ENCODE data around the gene PCNX2.

The PCNX2 gene

DNA sequence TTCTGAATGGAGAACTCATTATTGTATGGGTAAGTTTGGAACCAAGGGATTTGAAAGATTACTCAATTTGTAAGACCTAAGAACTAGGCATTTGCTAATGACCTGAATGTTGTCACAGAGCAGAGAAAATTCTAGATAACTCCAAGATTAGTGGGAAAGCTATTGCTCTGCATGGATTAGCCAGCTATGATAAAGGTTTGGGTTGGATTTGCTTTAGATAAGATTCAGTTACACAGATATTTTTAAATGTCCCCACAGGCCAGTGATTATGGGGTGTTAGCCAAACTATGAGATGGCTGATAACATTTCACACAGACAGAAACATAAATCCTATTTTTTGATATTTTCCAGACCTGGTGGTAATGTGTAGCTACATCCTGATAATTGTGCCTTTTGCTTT, 256.9 kb downstream of the PCNX2 start:
- Histone ChIP-seq H3K9ac (ENCODE audit: low read length in 5 of 5) (no peak overlapping the region), H3K4me3 (ENCODE audit: low read depth in 1 of 5, low read length in 5 of 5) (no peak overlapping the region), H3K27ac (ENCODE audit: low read depth, low read length) (no peak overlapping the region), H3K4me1 (ENCODE audit: control insufficient read depth in 5 of 5, insufficient read depth in 5 of 5, low read length in 5 of 5) (peaks cover 0 to 3% (median 2%) of the 10 kb centered on the region in 5 donors), H3K27me3 (ENCODE audit: control insufficient read depth in 5 of 5, insufficient read depth in 4 of 5, low read length in 5 of 5) (no peaks in the 10 kb centered on the region), H3K36me3 (ENCODE audit: control insufficient read depth in 5 of 5, insufficient read depth in 5 of 5, low read length in 5 of 5) (no peaks in the 10 kb centered on the region), H3K9me3 (ENCODE audit: control insufficient read depth in 5 of 5, low read length in 5 of 5) (peaks cover 0 to 4% (median 0%) of the 10 kb centered on the region in 5 donors)

DNA sequence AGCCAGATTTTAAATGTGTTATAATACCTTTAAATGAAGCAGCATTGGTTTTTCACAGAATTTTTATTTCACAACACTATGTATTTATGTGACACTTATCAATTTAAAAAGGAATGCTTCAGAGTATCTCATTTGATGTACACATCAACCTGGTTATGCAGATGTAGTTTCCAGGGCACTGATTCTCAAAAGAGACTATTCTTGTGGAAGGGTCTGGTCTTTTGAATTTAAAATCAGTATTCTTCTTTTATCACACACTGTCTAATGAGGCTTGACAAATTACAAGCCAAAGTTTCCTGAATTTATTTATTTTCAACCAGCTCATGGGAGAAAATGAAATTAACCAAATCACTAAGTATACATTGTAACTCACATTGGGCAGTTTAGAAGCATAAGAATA, 257.7 kb downstream of the PCNX2 start:
- H3K27me3 ChIP-seq (ENCODE audit: control insufficient read depth in 5 of 5, insufficient read depth in 4 of 5, low read length in 5 of 5): no peaks in the 10 kb centered on the region
- no peaks in the 10 kb centered on the region for H3K36me3 ChIP-seq (ENCODE audit: control insufficient read depth in 5 of 5, insufficient read depth in 5 of 5, low read length in 5 of 5)
- H3K9me3 ChIP-seq (ENCODE audit: control insufficient read depth in 5 of 5, low read length in 5 of 5): peaks cover 0 to 4% (median 0%) of the 10 kb centered on the region in 5 donors
- H3K27ac ChIP-seq (ENCODE audit: low read depth, low read length): no peak overlapping the region
- peaks cover 0 to 11% (median 10%) of the 10 kb centered on the region in 5 donors for H3K4me1 ChIP-seq (ENCODE audit: control insufficient read depth in 5 of 5, insufficient read depth in 5 of 5, low read length in 5 of 5)
- no peak overlapping the region for H3K4me3 ChIP-seq (ENCODE audit: low read depth in 1 of 5, low read length in 5 of 5)
- no peak overlapping the region for H3K9ac ChIP-seq (ENCODE audit: low read length in 5 of 5)

DNA sequence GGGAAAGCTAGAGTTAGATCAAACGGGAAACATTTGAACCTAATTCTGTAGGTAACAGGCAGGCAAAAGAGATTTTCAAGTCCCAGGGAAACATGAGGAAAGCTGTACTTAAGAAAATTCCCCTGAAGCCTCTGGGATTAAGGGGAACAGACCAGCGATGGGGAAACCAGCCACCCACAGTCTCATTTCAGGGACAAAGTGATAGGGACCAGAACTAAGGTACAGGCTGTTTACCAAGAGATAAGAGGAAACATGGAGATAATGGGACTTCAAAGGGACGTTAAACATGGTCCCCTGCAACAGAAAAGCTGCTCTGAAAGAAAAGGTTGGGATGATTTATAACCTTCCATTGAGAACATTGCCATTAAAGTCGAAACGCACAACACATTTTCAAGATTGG, 260.7 kb downstream of the PCNX2 start:
- Histone ChIP-seq H3K27ac (ENCODE audit: low read depth, low read length) (no peak overlapping the region), H3K4me1 (ENCODE audit: control insufficient read depth in 5 of 5, insufficient read depth in 5 of 5, low read length in 5 of 5) (peaks cover 0 to 15% (median 14%) of the 10 kb centered on the region in 5 donors), H3K9ac (ENCODE audit: low read length in 5 of 5) (no peak overlapping the region), H3K9me3 (ENCODE audit: control insufficient read depth in 5 of 5, low read length in 5 of 5) (peaks cover 0 to 4% (median 0%) of the 10 kb centered on the region in 5 donors), H3K4me3 (ENCODE audit: low read depth in 1 of 5, low read length in 5 of 5) (no peak overlapping the region), H3K27me3 (ENCODE audit: control insufficient read depth in 5 of 5, insufficient read depth in 4 of 5, low read length in 5 of 5) (peaks cover 0 to 2% (median 0%) of the 10 kb centered on the region in 5 donors), H3K36me3 (ENCODE audit: control insufficient read depth in 5 of 5, insufficient read depth in 5 of 5, low read length in 5 of 5) (no peaks in the 10 kb centered on the region)

DNA sequence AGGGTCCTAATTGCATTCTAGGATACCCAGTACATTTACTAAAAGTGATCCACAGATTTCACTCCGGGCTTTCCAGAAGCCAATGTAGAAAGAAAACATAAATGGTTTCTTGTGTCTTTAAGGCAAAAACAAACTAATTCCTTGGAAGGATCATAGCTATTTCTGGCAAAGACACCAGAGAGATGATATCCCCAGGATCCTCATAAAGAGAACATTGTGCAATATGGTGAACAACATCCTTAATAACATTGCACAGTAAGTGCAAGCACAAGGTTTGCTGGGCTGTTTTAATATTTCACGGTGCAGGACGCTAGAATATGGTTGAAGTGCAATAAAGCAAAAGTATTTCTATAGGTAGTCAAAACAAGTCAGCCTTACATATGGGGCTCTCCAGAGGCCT, 262.2 kb downstream of the PCNX2 start:
- H3K27me3 ChIP-seq (ENCODE audit: control insufficient read depth in 5 of 5, insufficient read depth in 4 of 5, low read length in 5 of 5): peaks cover 0 to 2% (median 0%) of the 10 kb centered on the region in 5 donors
- H3K4me3 ChIP-seq (ENCODE audit: low read depth in 1 of 5, low read length in 5 of 5): no peak overlapping the region
- H3K9me3 ChIP-seq (ENCODE audit: control insufficient read depth in 5 of 5, low read length in 5 of 5): peaks cover 0 to 4% (median 0%) of the 10 kb centered on the region in 5 donors
- no peaks in the 10 kb centered on the region for H3K36me3 ChIP-seq (ENCODE audit: control insufficient read depth in 5 of 5, insufficient read depth in 5 of 5, low read length in 5 of 5)
- H3K27ac ChIP-seq (ENCODE audit: low read depth, low read length): no peak overlapping the region
- H3K4me1 ChIP-seq (ENCODE audit: control insufficient read depth in 5 of 5, insufficient read depth in 5 of 5, low read length in 5 of 5): peaks cover 0 to 15% (median 14%) of the 10 kb centered on the region in 5 donors
- no peak overlapping the region for H3K9ac ChIP-seq (ENCODE audit: low read length in 5 of 5)

DNA sequence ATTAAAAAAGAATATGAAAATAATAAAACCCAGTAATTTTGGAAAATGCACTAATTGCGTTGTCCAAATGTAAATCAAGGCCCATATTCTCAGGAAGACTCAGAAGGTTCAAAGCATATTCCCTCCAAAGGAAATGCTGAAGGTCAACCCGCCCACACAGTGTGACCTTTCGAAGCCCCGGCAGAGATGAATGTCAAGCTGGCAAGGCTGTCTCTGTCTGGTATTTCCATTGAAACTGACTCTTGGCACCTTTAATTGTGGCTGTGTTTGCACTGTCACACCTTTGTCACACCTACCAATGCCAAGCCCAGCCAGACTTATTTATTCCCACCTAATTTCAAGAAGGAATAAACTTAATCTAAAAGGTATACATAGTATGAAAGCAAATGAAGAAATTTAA, 262.6 kb downstream of the PCNX2 start:
- Histone ChIP-seq H3K27me3 (ENCODE audit: control insufficient read depth in 5 of 5, insufficient read depth in 4 of 5, low read length in 5 of 5) (peaks cover 0 to 2% (median 0%) of the 10 kb centered on the region in 5 donors), H3K4me1 (ENCODE audit: control insufficient read depth in 5 of 5, insufficient read depth in 5 of 5, low read length in 5 of 5) (peaks cover 0 to 15% (median 14%) of the 10 kb centered on the region in 5 donors), H3K36me3 (ENCODE audit: control insufficient read depth in 5 of 5, insufficient read depth in 5 of 5, low read length in 5 of 5) (no peaks in the 10 kb centered on the region), H3K9me3 (ENCODE audit: control insufficient read depth in 5 of 5, low read length in 5 of 5) (peaks cover 0 to 4% (median 0%) of the 10 kb centered on the region in 5 donors), H3K27ac (ENCODE audit: low read depth, low read length) (no peak overlapping the region), H3K9ac (ENCODE audit: low read length in 5 of 5) (no peak overlapping the region), H3K4me3 (ENCODE audit: low read depth in 1 of 5, low read length in 5 of 5) (no peak overlapping the region)

DNA sequence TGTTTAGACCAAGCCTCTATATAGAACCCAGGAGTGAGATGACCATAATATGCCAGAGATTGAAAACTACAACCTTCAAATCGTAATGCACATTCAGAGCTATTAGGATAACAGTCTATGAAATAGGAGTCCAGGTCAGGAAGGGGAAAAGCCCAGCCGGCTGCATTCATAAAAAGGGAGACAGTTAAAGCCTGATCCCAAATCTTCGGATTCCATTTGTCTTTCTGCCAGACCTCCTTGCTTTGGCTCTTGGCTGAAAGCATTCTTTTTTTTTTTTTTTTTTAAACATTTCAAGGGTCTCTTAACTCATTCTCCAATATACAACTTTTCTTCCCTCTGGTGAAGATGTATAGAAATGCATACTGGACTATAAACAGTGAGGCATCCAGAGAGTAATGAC, 264.0 kb downstream of the PCNX2 start:
- H3K27me3 ChIP-seq (ENCODE audit: control insufficient read depth in 5 of 5, insufficient read depth in 4 of 5, low read length in 5 of 5): peaks cover 0 to 2% (median 0%) of the 10 kb centered on the region in 5 donors
- H3K9ac ChIP-seq (ENCODE audit: low read length in 5 of 5): no peak overlapping the region
- peaks cover 0 to 4% (median 0%) of the 10 kb centered on the region in 5 donors for H3K9me3 ChIP-seq (ENCODE audit: control insufficient read depth in 5 of 5, low read length in 5 of 5)
- H3K36me3 ChIP-seq (ENCODE audit: control insufficient read depth in 5 of 5, insufficient read depth in 5 of 5, low read length in 5 of 5): no peaks in the 10 kb centered on the region
- no peak overlapping the region for H3K4me3 ChIP-seq (ENCODE audit: low read depth in 1 of 5, low read length in 5 of 5)
- H3K4me1 ChIP-seq (ENCODE audit: control insufficient read depth in 5 of 5, insufficient read depth in 5 of 5, low read length in 5 of 5): peaks cover 0 to 15% (median 14%) of the 10 kb centered on the region in 5 donors
- H3K27ac ChIP-seq (ENCODE audit: low read depth, low read length): no peak overlapping the region

DNA sequence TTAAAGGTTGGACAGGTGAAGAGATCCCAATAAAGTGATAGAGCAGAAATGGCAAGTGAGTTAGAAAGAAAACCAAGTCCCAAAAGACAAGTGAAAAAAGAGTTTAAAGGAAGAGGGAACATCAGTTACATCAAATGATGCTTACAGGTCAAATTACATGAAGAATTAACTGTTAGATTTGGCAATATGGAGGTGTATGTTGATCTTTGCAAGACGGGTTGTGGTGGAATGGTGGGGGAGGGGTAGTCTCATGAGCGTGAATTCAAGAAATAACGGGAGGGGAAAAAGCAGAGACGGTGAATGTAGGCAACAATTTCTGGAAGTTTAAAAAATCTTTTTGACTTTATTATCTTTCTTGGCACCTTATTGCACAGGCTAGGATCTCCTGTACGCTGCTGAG, 268.5 kb downstream of the PCNX2 start:
- Histone ChIP-seq H3K4me1 (ENCODE audit: control insufficient read depth in 5 of 5, insufficient read depth in 5 of 5, low read length in 5 of 5) (no peaks in the 10 kb centered on the region), H3K27me3 (ENCODE audit: control insufficient read depth in 5 of 5, insufficient read depth in 4 of 5, low read length in 5 of 5) (peaks cover 0 to 2% (median 0%) of the 10 kb centered on the region in 5 donors), H3K27ac (ENCODE audit: low read depth, low read length) (no peak overlapping the region), H3K36me3 (ENCODE audit: control insufficient read depth in 5 of 5, insufficient read depth in 5 of 5, low read length in 5 of 5) (no peaks in the 10 kb centered on the region), H3K4me3 (ENCODE audit: low read depth in 1 of 5, low read length in 5 of 5) (no peak overlapping the region), H3K9ac (ENCODE audit: low read length in 5 of 5) (no peak overlapping the region), H3K9me3 (ENCODE audit: control insufficient read depth in 5 of 5, low read length in 5 of 5) (no peaks in the 10 kb centered on the region)

DNA sequence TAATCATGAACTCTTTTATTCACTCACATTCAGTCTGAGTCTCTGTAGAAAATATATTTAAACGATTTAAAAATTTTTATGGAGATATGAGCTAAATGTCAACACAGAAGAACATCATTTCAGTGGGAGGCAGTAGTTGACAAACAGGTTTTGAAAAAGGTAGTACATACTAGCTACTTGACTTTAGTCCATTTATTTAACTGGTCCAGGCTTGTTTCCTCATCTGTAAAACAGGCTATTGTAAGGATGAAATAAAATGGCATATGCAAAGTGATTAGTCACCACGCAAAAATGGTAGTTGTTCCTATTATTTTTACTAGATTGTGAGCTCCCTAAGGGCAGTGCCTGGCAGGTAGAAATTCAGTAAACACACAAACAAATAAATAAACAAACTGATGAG, 270.0 kb downstream of the PCNX2 start:
- peaks cover 0 to 2% (median 0%) of the 10 kb centered on the region in 5 donors for H3K27me3 ChIP-seq (ENCODE audit: control insufficient read depth in 5 of 5, insufficient read depth in 4 of 5, low read length in 5 of 5)
- no peak overlapping the region for H3K27ac ChIP-seq (ENCODE audit: low read depth, low read length)
- H3K9ac ChIP-seq (ENCODE audit: low read length in 5 of 5): no peak overlapping the region
- no peaks in the 10 kb centered on the region for H3K36me3 ChIP-seq (ENCODE audit: control insufficient read depth in 5 of 5, insufficient read depth in 5 of 5, low read length in 5 of 5)
- no peaks in the 10 kb centered on the region for H3K9me3 ChIP-seq (ENCODE audit: control insufficient read depth in 5 of 5, low read length in 5 of 5)
- no peak overlapping the region for H3K4me3 ChIP-seq (ENCODE audit: low read depth in 1 of 5, low read length in 5 of 5)
- H3K4me1 ChIP-seq (ENCODE audit: control insufficient read depth in 5 of 5, insufficient read depth in 5 of 5, low read length in 5 of 5): peaks cover 0 to 5% (median 2%) of the 10 kb centered on the region in 5 donors

DNA sequence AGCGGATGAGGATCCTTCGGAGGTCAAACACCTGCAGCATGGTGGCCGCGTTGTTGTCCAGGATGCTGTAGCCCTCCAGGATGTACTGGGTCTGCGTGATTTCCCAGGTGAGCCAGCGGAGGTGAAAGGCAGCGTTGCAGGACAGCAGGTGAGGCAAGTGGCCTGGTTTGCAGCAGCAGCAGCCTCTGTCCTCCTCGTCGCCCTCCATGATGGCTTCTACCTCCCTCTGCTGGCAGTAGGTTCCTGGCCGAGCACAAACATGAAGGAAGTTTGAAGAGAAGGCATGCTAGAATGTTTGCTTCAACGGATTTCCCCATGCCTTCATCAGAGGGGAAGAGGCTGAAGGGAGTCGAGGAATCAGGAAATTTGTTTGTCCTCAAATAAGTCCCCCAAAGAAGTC, 270.4 kb downstream of the PCNX2 start:
- H3K4me1 ChIP-seq (ENCODE audit: control insufficient read depth in 5 of 5, insufficient read depth in 5 of 5, low read length in 5 of 5): peaks cover 0 to 9% (median 4%) of the 10 kb centered on the region in 5 donors
- peaks cover 0 to 2% (median 0%) of the 10 kb centered on the region in 5 donors for H3K27me3 ChIP-seq (ENCODE audit: control insufficient read depth in 5 of 5, insufficient read depth in 4 of 5, low read length in 5 of 5)
- no peaks in the 10 kb centered on the region for H3K9me3 ChIP-seq (ENCODE audit: control insufficient read depth in 5 of 5, low read length in 5 of 5)
- no peak overlapping the region for H3K9ac ChIP-seq (ENCODE audit: low read length in 5 of 5)
- H3K36me3 ChIP-seq (ENCODE audit: control insufficient read depth in 5 of 5, insufficient read depth in 5 of 5, low read length in 5 of 5): no peaks in the 10 kb centered on the region
- no peak overlapping the region for H3K27ac ChIP-seq (ENCODE audit: low read depth, low read length)
- H3K4me3 ChIP-seq (ENCODE audit: low read depth in 1 of 5, low read length in 5 of 5): no peak overlapping the region

DNA sequence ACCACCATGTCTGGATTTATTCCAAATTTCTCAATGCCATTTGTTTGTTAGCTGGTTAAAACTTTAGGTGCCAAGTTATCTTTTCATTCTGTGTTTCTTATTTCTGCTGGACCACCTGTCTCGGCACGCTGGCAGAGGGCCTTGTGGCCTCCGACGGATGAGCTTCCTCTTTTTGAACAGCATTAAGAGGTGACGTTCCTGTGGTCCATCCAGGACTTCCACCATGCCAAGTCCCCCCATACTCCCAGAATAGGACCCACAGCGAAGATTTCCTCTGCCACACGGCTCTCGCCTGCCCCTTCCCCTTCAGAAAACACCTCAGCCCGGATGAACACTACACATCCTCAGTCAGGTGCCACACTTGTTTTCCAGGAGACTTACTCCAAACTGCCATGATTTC, 271.3 kb downstream of the PCNX2 start:
- H3K9me3 ChIP-seq (ENCODE audit: control insufficient read depth in 5 of 5, low read length in 5 of 5): no peaks in the 10 kb centered on the region
- H3K27me3 ChIP-seq (ENCODE audit: control insufficient read depth in 5 of 5, insufficient read depth in 4 of 5, low read length in 5 of 5): peaks cover 0 to 3% (median 0%) of the 10 kb centered on the region in 5 donors
- H3K9ac ChIP-seq (ENCODE audit: low read length in 5 of 5): no peak overlapping the region
- peaks cover 2 to 11% (median 6%) of the 10 kb centered on the region in 5 donors for H3K4me1 ChIP-seq (ENCODE audit: control insufficient read depth in 5 of 5, insufficient read depth in 5 of 5, low read length in 5 of 5)
- no peaks in the 10 kb centered on the region for H3K36me3 ChIP-seq (ENCODE audit: control insufficient read depth in 5 of 5, insufficient read depth in 5 of 5, low read length in 5 of 5)
- no peak overlapping the region for H3K4me3 ChIP-seq (ENCODE audit: low read depth in 1 of 5, low read length in 5 of 5)
- H3K27ac ChIP-seq (ENCODE audit: low read depth, low read length): no peak overlapping the region

Data from subcutaneous abdominal adipose tissue (tissue), 5 donors.